ENCODE data around the gene C20orf204.

Gene C20orf204

GRCh38 chr20:64042054-64042781, 6.2 kb downstream of the C20orf204 start:
- DNase-seq: peak; percentile 65

GRCh38 chr20:64043768-64044167, 7.8 kb downstream of the C20orf204 start:
- no peak for DNase-seq

- DNase-seq: peak; percentile 28
Observed at GRCh38 chr20:64044484-64045247, 8.7 kb downstream of the C20orf204 start.

GRCh38 chr20:64045346-64046011, 9.5 kb downstream of the C20orf204 start:
- DNase-seq: no peak

GRCh38 chr20:64047046-64047389, 11.0 kb downstream of the C20orf204 start:
- DNase-seq: no peak

- DNase-seq: peak; percentile 58
Observed at GRCh38 chr20:64047968-64048401, 12.0 kb downstream of the C20orf204 start.

GRCh38 chr20:64048402-64049044, 12.5 kb downstream of the C20orf204 start:
- no peak for DNase-seq

- DNase-seq: peak; percentile 81
Observed at GRCh38 chr20:64049060-64049877, 13.3 kb downstream of the C20orf204 start, which contains the start of gene SOX18. SOX18 (minus strand) TSS chr20:64049639; CDS start chr20:64049516, 123 bp downstream.

GRCh38 chr20:64049878-64050260, 13.9 kb downstream of the C20orf204 start:
- DNase-seq: no peak

GRCh38 chr20:64050261-64051032, 14.5 kb downstream of the C20orf204 start:
- DNase-seq: peak; percentile 23

GRCh38 chr20:64051033-64051452, 15.1 kb downstream of the C20orf204 start:
- DNase-seq: no peak

GRCh38 chr20:64051561-64052325, 15.8 kb downstream of the C20orf204 start:
- DNase-seq: no peak

- no peak for DNase-seq
Observed at GRCh38 chr20:64052326-64052722, 16.3 kb downstream of the C20orf204 start.

- peak; percentile 60 for DNase-seq
Observed at GRCh38 chr20:64052987-64053840, 17.2 kb downstream of the C20orf204 start.

GRCh38 chr20:64053841-64054661, 18.1 kb downstream of the C20orf204 start:
- peak; percentile 64 for DNase-seq

- no peak for DNase-seq
Observed at GRCh38 chr20:64055396-64055892, 19.5 kb downstream of the C20orf204 start.

GRCh38 chr20:64055893-64056638, 20.1 kb downstream of the C20orf204 start:
- no peak for DNase-seq

- DNase-seq: no peak
Observed at GRCh38 chr20:64056639-64056888, 20.6 kb downstream of the C20orf204 start.

Measured in DMS53 (cell line).